IMR-90 (cell line): ENCODE data around the gene SESN1.

ENCODE experiments used
- POLR2A ChIP-seq: IDR thresholded peaks from 2 replicates; pipeline ENCODE4 v1.6.1; 2012; ENCODE audit warnings: mild to moderate bottlenecking, low read depth, low read length
- TF ChIP-seq, protein P1 (sequence below): conservative IDR thresholded peaks from 2 replicates; pipeline ENCODE4 v1.5.1; 2012; ENCODE audit warnings: mild to moderate bottlenecking, low read depth, low read length, improper control_type of control experiment
- TF ChIP-seq, protein P2 (sequence below): fragments of 150-350 bp; IDR thresholded peaks from 2 replicates; pipeline ENCODE4 v1.6.1; 2017; ENCODE audit warnings: mild to moderate bottlenecking, antibody characterized with exemption, low read length, low read depth

DNA sequence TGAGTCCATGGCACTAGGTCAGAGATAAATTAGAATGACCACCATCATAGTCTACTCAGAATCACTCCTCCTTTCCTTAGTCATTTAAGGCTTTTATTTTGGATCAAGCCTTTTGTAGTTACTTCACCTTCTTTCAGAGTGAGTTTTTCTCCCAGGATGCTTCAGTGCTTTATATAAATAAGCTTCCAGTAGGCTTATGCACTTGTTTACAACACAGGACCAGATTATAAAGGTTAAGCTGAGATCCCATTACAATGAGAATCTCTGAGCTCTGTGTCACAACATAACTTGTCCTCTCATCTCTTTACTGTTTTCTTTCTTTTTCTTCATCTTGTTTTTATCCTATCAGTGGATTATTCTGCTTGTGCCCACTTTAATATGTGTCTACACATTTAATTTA lies 48.5 kb upstream of the SESN1 start:
- TF ChIP-seq POLR2A = no peak
- TF ChIP-seq, protein P1, sequence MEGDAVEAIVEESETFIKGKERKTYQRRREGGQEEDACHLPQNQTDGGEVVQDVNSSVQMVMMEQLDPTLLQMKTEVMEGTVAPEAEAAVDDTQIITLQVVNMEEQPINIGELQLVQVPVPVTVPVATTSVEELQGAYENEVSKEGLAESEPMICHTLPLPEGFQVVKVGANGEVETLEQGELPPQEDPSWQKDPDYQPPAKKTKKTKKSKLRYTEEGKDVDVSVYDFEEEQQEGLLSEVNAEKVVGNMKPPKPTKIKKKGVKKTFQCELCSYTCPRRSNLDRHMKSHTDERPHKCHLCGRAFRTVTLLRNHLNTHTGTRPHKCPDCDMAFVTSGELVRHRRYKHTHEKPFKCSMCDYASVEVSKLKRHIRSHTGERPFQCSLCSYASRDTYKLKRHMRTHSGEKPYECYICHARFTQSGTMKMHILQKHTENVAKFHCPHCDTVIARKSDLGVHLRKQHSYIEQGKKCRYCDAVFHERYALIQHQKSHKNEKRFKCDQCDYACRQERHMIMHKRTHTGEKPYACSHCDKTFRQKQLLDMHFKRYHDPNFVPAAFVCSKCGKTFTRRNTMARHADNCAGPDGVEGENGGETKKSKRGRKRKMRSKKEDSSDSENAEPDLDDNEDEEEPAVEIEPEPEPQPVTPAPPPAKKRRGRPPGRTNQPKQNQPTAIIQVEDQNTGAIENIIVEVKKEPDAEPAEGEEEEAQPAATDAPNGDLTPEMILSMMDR = no peak
- TF ChIP-seq, protein P2, sequence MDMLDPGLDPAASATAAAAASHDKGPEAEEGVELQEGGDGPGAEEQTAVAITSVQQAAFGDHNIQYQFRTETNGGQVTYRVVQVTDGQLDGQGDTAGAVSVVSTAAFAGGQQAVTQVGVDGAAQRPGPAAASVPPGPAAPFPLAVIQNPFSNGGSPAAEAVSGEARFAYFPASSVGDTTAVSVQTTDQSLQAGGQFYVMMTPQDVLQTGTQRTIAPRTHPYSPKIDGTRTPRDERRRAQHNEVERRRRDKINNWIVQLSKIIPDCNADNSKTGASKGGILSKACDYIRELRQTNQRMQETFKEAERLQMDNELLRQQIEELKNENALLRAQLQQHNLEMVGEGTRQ = no peak
